OCI-LY1 (cell line): ENCODE measurements around the gene NPC2.

Experiments used
- CTCF ChIP-seq: fragments of 200-600 bp; sonication (generic), shearing (Covaris generic); IDR thresholded peaks from 2 replicates; pipeline ENCODE4 v1.5.1; 2017; ENCODE audit warnings: mild to moderate bottlenecking, antibody characterized with exemption, low read length, moderate library complexity, mixed read lengths
- EZH2 ChIP-seq: fragments of 200-600 bp; sonication (generic), shearing (Covaris generic); IDR thresholded peaks from 2 replicates; pipeline ENCODE4 v1.8.0; 2017; ENCODE audit warnings: borderline replicate concordance, mixed run types, mild to moderate bottlenecking, antibody characterized with exemption, low read length, moderate library complexity, mixed read lengths

- TF ChIP-seq CTCF = no peak
- TF ChIP-seq EZH2 = no peak
These were observed 28.3 kb downstream of the NPC2 start for GRCh38 chr14:74464785-74465184.
